Body of pancreas (tissue), 4 donors: Measurements from ENCODE around the gene SEMA5B. TPM values are rescaled to one million over a fixed set of nuclear protein-coding genes. Genes with fewer than 3 reads are reported as not detected.

Experiments
- ATAC-seq: fragments of 150-250 bp; one replicate; pipeline ENCODE4 v1.9.1; 2016
- DNase-seq, 4 donors: peaks; one replicate each; pipeline ENCODE4 v3.0.0-alpha.2; 2019
- H3K27ac ChIP-seq, 4 donors: fragments of 200-600 bp; sonication (generic); 1 replicate in 3 of 4; 2 replicates in 1 of 4; pipeline versions ENCODE4 v1.5.1 to v1.6.1; 2016 to 2019; ENCODE audit warnings: mild to moderate bottlenecking in 1 of 4, mixed read lengths in 1 of 4, moderate library complexity in 1 of 4
- H3K27me3 ChIP-seq, 2 donors: fragments of 200-600 bp; sonication (generic); one replicate each; pipeline ENCODE4 v1.6.0; 2016; ENCODE audit warnings: mild to moderate bottlenecking in 1 of 2
- H3K36me3 ChIP-seq, 2 donors: fragments of 200-600 bp; sonication (generic); replicated peaks in 1 of 2; 2 replicates each; pipeline ENCODE4 v1.5.1; 2016; ENCODE audit warnings: low read depth in 2 of 2; ENCODE audit not compliant: insufficient read depth in 1 of 2
- H3K4me1 ChIP-seq: fragments of 200-600 bp; sonication (generic); one replicate; pipeline ENCODE4 v1.6.0; 2016
- H3K4me3 ChIP-seq, 2 donors: fragments of 200-600 bp; sonication (generic); 1 replicate in 1 of 2; 2 replicates in 1 of 2; pipeline ENCODE4 v1.5.1; 2016 to 2019
- H3K9me3 ChIP-seq, 3 donors: fragments of 200-600 bp; sonication (generic); 1 replicate in 2 of 3; 2 replicates in 1 of 3; pipeline ENCODE4 v1.5.1; 2016
- POLR2A ChIP-seq, 3 donors: fragments of 450-650 bp; IDR thresholded peaks; one replicate each; pipeline ENCODE4 v1.6.1; 2016; ENCODE audit warnings: antibody characterized with exemption in 3 of 3, mild to moderate bottlenecking in 2 of 3
- WGBS, 2 donors: methylation state at CpG; one replicate each; pipeline ENCODE4 v1.1.5; 2017; 5-methylcytosine and 5-hydroxymethylcytosine counted together
- intact Hi-C: fragments of 100-400 bp; cut with DNase I; formaldehyde crosslinking; loops from one replicate; pipeline ENCODE4 v1.15.1; 2023
- total RNA-seq, 2 donors: library from RNA; depleted of rRNA; stranded (reverse); fragments of >200 nt; gene quantifications; one replicate each; pipeline ENCODE4 v1.1.0, GENCODE V29; 2016
- TF ChIP-seq, protein P1 (sequence below), 7 experiments: fragments of 450-650 bp in 4 of 7; fragments of 200-600 bp in 3 of 7; sonication (generic) in 3 of 7; IDR thresholded peaks; one replicate each; pipeline ENCODE4 v1.5.1; 2016 to 2019; ENCODE audit warnings: antibody characterized with exemption in 7 of 7

Gene SEMA5B
- total RNA-seq, 2 donors from 2014 or later, result 1.0 to 15.2 TPM

DNA sequence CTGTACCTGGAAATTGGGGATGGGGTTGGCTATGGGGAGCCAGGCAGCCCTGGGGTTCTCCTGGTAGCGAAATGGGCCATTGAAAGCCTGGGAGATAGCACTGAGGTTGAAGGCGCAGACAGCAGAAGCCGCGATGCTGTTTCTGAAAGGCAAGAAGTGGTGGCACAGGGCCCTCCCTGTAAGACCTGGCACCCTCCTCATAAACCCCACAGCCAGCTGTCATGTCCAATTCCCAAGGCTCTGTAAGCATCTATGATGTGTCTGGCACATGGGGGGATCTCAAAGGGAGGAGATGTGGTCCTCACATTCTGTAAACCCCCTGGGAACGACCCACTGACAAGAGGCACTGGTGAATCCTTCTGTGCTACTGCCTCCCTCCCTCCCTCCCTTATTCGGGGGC, 104.0 kb downstream of the SEMA5B start:
- WGBS, 2 donors, result 67 to 73% methylated on average over 6 of the region's 6 CpGs
- ATAC-seq (no peak), DNase-seq (no peak)
- intact Hi-C loops, result no loop called here
- TF ChIP-seq POLR2A (IDR thresholded peaks at IDR 0.05), result no peak
- H3K4me1 ChIP-seq, result peaks cover 7% of the 10 kb centered on the region
- H3K4me3 ChIP-seq, result no peak overlapping the region
- no peaks in the 10 kb centered on the region for H3K36me3 ChIP-seq
- no peak overlapping the region for H3K27ac ChIP-seq
- no peaks in the 10 kb centered on the region for H3K27me3 ChIP-seq
- H3K9me3 ChIP-seq, result no peaks in the 10 kb centered on the region

DNA sequence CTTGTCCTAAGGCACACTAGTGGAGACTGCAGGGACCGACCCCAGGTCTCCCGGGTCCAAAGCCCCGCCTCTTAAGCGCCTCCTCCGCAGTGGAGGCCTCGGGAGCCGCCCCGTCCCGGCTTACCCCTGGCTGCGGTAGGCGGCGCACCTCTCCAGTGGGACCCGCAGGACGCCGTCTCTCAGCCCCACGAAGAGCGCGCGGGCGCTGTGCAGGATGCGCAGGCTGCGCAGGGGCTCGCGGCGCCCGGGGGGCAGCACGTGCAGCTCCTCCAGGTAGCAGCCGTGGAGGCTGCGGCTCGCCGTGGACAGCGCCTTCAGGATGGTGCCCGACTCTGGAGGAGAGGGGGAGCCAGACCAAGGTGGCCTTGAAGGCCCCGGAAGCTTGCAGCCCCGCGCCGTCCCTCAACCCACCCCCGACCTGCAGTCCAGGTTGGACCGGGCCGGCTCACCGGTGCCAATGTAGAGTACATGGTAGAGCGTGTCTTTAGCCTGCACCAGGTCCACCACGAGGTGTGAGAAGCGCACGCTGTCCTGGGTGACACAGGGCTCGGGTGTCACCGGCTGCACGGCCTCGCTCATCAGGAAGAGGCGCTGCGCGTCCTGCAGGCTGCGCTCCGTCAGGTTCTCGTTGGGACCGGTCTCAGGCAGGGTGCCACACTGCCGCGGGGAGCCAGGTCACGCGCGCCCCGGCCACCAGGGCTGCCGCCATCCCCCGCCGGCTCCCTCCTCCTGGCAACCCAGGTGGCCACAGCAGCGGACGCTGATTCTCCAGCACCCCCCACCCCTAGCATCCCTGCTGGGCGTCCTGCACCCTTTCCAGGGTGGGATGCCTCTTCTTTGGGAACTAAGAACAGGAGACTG, 105.5 kb downstream of the SEMA5B start:
- intact Hi-C loops, result no loop called here
- WGBS, 2 donors, result 12 to 18% methylated on average over 9 to 66 of the region's 68 CpGs

DNA sequence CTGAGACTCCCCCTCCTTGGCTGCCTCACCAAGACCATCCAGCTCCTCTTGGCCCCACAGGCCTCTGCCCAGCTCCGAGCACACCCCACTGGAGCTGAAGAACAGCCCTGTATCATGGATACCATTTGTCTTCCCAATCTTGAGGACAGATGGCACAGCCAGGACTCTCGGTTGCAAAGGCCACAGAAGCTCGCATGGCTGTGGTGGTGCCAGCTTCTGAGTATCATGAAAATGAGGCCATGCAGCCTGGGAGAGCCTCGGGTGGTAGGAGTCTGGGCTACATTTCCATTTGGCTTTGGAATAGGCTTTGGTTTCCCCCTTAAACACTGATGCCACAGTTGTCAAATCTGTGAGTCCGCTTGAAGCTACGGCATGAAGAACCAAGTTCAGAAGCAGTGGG, 106.6 kb downstream of the SEMA5B start:
- DNase-seq, result no peak
- TF ChIP-seq, protein P1, sequence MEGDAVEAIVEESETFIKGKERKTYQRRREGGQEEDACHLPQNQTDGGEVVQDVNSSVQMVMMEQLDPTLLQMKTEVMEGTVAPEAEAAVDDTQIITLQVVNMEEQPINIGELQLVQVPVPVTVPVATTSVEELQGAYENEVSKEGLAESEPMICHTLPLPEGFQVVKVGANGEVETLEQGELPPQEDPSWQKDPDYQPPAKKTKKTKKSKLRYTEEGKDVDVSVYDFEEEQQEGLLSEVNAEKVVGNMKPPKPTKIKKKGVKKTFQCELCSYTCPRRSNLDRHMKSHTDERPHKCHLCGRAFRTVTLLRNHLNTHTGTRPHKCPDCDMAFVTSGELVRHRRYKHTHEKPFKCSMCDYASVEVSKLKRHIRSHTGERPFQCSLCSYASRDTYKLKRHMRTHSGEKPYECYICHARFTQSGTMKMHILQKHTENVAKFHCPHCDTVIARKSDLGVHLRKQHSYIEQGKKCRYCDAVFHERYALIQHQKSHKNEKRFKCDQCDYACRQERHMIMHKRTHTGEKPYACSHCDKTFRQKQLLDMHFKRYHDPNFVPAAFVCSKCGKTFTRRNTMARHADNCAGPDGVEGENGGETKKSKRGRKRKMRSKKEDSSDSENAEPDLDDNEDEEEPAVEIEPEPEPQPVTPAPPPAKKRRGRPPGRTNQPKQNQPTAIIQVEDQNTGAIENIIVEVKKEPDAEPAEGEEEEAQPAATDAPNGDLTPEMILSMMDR (IDR thresholded peaks at IDR 0.05), result no peak
- TF ChIP-seq POLR2A (IDR thresholded peaks at IDR 0.05), result no peak
- Histone ChIP-seq H3K36me3 (no peaks in the 10 kb centered on the region), H3K9me3 (no peaks in the 10 kb centered on the region), H3K4me3 (no peak overlapping the region), H3K27me3 (no peaks in the 10 kb centered on the region), H3K4me1 (peaks cover 7% of the 10 kb centered on the region), H3K27ac (no peak overlapping the region)
- intact Hi-C loops, result no loop called here
- WGBS, 2 donors, result 58 to 77% methylated on average over 5 to 6 of the region's 6 CpGs
- no peak for ATAC-seq

More for the DNA sequence above, 105.5 kb downstream of the SEMA5B start:
- DNase-seq (peak in 1 of 4 donors; percentile 26), ATAC-seq (peak; percentile 51)
- no peaks in the 10 kb centered on the region for H3K27me3 ChIP-seq
- H3K4me1 ChIP-seq, result peaks cover 7% of the 10 kb centered on the region
- TF ChIP-seq, protein P1 (IDR thresholded peaks at IDR 0.05), result peak in 1 of 7 experiments; percentile 19
- no peak for TF ChIP-seq POLR2A (IDR thresholded peaks at IDR 0.05)
- H3K36me3 ChIP-seq, result no peaks in the 10 kb centered on the region
- no peaks in the 10 kb centered on the region for H3K9me3 ChIP-seq
- H3K27ac ChIP-seq, result no peak overlapping the region
- no peak overlapping the region for H3K4me3 ChIP-seq

DNA sequence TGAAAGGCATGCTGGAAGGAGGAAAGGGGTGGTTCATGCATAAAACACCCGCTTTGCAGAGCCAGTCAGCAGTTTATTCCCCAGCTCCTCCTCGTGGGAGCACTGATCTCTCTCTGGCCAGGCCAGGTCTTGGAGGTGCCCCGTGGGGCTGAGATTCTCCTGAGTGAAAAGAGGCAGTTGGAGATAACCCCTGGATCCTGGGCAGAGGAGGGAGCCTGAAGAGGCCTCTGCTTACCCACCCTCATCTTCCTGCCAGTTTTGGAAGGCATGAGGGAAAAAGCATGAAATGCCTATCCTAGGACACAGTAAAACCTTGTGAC, 108.3 kb downstream of the SEMA5B start:
- no peaks in the 10 kb centered on the region for H3K9me3 ChIP-seq
- ATAC-seq (no peak), DNase-seq (no peak)
- 69% methylated on average over 3 of the region's 3 CpGs for WGBS, 2 donors
- H3K4me1 ChIP-seq, result peaks cover 7% of the 10 kb centered on the region
- H3K4me3 ChIP-seq, result no peak overlapping the region
- H3K27me3 ChIP-seq, result no peaks in the 10 kb centered on the region
- intact Hi-C loops, result no loop called here
- no peak overlapping the region for H3K27ac ChIP-seq
- TF ChIP-seq, protein P1 (IDR thresholded peaks at IDR 0.05), result no peak
- no peak for TF ChIP-seq POLR2A (IDR thresholded peaks at IDR 0.05)
- no peaks in the 10 kb centered on the region for H3K36me3 ChIP-seq

DNA sequence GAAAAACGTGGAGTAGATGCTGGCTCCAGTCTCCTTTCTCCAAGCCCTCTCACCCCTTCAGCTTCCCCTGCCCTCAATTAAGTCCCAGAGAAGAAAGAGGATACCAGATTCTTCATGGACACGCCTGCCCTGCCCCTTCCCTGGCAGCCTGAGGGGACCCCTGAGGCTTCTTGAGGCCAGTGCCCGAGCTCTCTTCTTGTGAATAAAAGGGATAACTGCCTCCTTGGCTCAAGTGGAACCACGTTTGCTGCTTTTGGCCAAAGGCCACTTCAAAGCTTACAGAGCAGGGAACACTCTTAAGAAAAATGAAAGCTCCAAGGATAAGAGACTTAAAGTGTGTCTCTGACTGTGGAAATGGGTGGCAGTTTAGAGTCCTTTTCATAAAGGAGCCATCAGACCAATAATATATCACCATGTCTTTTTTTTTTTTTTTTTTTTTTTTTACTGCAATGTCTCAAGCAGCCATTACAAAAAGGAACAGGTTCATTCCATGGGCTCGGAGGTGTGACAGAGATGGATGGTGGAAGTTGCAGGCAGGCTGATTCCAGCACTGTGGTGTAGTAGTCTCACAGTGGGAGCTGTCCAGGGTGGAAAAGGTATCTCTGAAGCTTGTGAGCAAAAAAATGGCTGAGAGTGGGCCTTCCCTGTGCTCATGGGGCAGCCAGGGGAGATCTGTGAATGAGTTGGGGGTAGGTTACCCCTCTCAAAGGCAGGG, 108.8 kb downstream of the SEMA5B start:
- WGBS, 2 donors, result 45 to 62% methylated on average over 5 of the region's 5 CpGs
- no peaks in the 10 kb centered on the region for H3K27me3 ChIP-seq
- intact Hi-C loops, result no loop called here
- H3K9me3 ChIP-seq, result no peaks in the 10 kb centered on the region
- DNase-seq (no peak), ATAC-seq (no peak)
- no peak overlapping the region for H3K4me3 ChIP-seq
- no peak overlapping the region for H3K27ac ChIP-seq
- H3K4me1 ChIP-seq, result peaks cover 7% of the 10 kb centered on the region
- no peaks in the 10 kb centered on the region for H3K36me3 ChIP-seq
- no peak for TF ChIP-seq POLR2A (IDR thresholded peaks at IDR 0.05)
- TF ChIP-seq, protein P1 (IDR thresholded peaks at IDR 0.05), result no peak
